NCI-H2107 (cell line): ENCODE results near the gene CDT1.
"Not testable (repeated sequence)": the region's sequence is repeated elsewhere in the genome, so short reads cannot be mapped to it uniquely, and the experiment has no call there.

Experiments used
- DNase-seq: peaks from one replicate; lab custom pipeline; 2025; lab: John Stamatoyannopoulos, UW

CDT1 gene

DNA sequence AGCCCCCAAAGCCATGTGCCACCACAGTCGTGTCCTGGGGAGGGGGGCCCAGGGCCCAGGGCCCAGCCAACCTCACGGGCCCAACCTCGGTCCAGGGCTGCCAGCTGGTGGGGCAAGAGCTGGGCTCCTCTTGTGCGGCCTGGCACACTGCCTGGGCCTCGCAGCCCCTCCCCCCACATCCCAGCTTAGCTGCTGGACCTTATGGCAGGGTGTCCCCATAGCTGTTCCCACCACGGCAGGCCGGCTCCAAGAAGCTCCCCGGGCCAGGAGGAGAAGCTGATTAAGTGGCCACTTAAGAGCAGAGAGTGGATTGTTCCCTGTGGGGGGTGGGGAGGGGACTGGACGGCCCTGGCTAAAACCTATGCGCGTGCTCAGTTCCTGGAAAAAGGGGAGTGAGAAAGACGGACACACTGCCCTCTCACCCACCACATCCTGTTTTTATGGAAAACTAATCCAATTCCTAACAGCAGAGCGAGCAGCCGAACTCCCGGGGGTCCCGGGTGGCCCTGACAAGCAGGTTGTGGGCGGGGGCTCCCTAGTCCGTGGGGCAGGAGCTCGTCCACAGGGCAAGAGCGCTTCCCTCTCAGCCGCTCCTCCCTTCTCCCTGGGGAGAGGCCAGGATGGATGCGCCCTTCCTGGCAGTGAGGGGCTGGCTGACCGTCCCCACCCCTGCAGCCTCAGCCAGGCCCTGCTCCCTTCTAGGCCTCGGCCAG lies 35.4 kb upstream of the CDT1 start:
- DNase-seq: no peak

DNA sequence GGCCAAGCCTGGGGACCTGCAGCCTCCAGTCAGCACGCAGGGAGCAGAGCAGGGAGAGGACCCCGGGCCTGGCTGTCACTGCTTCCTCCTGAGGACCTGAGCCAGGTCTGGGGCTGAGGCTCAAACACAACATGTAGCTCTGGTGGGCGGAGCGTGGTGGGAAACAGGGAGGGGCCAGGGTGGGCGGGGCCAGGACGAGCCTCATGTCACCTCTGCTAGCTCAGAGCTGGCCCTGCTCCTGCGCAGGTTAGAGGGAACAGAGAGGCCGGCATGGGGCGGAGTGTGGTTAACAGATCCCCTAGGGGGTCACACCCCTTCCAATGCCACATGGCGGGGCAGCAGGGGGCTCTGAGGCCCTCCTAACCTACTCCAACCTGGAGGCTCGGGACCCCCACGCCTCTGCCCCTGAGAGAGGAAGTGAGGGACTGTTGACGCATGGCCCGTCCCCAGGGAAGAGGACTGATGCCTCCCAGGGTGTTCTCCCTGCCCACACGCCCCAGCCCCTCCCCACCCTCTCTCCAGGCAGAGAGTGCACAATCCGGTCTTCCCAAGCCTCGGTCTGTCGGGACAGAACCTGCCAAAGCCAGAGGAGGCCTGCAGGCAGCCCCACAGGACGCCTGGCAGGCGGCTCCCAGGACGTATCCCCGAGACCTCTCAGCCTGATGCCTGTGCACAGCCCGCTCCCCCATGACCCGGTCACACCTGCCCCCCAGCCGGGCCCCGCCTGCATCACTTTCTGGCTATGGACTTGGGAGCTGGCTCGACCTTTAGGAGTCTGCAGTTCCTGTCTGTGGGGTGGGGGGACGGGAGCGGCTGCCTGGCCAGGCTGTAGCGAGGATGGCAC lies 33.8 kb upstream of the CDT1 start:
- DNase-seq: no peak

DNA sequence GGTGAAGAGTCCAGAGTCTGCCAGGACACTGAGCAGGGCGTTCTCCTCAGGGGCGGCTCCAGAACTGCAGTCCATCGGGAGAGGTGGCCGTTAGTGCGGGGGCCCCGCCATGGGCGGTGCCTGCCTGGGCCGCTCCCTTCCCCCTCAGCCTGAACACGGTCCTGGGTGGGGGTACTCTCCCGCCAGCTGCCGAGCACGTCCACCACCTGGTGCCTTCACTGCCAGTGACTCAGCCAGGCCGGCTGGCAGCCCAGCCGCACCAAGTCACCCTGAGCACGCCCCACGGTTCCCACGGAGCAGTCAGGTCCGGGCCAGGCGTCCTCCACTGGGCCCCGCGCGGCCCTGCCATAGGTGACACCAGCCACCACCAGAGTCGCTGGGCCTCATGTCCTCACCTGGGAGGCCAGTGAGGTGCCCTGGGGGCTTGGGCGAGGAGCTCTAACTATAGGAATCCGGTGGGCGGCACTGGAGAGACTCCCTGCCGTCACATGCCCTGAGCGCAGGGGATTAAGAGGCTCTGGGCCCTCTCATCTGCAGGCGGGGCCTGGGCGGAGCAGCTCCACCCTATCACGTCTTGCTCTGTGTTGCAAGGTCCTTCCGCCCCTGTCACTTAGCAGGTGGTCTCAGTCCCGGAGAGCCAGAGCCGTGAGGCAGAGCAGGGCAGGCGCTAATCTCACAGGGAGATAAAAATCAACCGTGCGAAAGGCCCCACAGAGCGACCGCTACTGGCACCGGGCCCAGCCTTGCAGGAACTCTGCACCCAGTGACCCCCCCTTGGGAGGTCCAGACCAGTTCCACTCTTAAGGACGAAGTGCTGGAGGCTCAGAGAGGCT lies 32.9 kb upstream of the CDT1 start:
- DNase-seq: no peak

DNA sequence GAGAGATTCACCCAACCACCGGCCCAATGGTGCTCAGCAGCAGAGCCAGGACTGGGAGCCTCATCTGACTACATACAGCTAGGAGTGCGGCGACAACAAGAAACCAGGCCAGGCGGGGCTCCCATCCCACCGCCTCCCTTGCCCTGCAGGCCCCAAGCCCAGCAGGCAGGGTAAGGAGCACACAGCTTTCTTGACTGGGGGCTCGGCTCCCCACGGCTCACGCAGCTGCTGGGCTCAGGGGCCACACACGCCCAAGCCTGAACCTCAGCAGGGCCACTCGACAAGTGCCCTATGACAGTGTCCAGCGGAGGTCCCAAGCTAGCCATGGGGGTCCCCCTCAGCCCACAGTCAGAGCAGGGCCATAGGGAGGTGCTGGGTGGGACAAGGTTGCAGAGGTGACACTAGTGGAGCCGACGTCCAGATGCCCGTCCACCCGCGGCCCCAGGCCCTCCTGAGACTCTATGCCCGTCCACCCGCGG lies 32.3 kb upstream of the CDT1 start:
- DNase-seq: no peak

DNA sequence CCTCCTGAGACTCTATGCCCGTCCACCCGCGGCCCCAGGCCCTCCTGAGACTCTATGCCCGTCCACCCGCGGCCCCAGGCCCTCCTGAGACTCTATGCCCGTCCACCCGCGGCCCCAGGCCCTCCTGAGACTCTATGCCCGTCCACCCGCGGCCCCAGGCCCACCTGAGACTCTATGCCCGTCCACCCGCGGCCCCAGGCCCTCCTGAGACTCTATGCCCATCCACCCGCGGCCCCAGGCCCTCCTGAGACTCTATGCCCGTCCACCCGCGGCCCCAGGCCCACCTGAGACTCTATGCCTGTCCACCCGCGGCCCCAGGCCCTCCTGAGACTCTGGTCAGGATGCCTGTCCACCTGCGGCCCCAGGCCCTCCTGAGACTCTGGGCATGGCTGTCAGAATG lies 31.8 kb upstream of the CDT1 start:
- DNase-seq: not testable (repeated sequence)

DNA sequence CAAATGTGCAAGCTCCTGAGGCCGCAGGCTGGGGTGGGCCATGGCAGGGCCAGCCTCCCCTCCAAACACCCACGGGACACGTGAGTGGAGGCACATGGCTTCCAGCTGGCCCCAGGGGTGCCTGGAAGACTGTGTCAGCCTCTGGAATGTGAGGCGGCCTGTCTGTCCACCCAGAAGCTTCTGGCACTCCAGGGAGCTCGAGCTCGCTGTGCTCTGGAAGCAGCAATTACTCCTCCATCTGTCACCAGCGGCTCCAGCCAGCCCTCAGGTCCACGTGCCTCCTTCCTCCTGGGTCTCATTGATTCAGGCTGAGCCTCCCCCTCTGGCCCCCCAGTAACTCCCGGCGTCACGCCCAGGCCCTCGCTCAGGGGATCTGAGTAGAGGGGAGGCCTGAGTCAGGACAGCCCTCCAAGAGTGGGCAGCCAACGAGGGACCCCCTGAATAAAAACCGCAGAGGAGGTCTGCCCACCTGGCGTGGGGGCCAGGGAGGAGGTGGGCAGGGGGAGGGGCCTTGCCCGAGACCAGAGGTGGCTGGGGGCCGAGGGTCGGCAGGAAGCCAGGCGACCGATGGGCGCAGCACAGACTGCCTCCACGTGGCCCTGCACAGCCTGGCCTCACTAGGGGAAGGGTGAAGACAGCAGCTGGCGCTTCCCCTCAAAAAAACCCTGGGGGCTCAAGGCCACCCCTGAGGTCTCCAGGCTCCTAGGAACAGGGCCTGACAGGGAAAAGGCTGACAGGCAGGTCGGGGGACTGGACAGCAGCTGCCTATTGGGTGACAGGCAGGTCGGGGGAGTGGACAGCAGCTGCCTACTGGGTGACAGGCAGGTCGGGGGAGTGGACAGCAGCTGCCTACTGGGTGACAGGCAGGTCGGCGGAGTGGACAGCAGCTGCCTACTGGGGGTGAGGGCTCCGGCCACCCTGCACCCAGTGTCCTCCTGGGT lies 30.4 kb upstream of the CDT1 start:
- DNase-seq: no peak

DNA sequence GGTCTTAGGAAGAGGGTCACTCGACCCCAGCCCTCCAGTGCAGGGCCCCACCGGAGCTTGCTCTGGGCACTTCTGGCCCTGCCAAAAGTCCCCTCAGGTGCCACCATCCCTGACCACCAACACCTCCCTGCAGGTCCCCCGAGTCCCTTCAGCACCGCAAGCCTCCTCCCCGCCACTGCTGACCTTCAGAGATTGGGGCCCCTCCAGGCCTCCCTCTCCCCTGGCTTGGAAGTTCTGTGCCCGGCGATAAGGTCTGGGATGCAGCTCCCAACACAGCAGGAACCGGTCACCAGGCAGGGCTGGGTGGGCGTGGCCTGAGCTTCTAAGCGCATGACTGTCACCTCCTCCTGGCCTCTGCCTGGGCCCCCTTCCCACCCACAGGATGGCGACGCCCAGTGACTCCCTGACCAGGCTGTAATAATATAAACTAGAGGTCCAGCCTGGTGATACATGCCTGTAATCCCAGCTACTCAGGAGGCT lies 29.7 kb upstream of the CDT1 start:
- DNase-seq: no peak

DNA sequence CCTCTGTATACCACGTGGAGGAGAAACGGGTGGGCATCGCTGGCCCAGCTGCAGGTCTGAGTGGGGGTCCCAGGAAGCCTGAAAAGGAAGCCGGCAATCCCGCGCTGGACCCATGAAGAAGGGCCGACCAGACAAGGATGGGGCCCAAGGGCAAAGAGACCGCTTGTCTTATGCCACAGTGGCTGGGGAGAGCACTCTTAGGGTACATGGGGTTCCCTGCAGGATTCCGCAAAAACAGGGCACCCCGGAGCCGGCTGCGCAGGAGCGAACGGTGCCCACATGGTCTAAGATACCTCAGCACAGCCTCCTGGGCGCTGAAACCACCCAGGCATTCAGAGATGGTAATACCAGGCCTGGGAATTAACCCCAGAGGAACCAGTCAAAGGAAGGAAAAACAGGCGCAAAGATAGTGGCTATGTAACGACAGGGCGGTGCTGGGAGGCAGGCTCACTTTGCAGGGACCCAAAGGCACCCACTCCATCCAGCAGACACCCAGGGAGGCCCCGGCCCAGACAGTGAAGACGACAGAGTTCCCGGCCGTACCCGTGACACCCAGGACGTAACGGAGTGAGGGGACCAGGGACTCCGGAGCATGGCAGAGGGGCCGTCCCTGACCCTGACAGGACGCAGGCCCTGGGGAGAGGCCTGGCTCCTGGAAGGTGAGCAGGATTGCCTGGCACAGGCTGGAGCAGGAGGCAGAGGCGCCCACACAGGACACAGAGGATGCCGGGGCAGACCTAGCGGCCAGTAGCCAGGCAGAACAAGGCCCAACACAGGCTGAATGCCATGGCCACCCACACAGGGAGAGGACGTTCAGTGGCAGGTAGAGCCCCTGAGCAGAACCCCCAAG lies 28.8 kb upstream of the CDT1 start:
- no peak for DNase-seq

DNA sequence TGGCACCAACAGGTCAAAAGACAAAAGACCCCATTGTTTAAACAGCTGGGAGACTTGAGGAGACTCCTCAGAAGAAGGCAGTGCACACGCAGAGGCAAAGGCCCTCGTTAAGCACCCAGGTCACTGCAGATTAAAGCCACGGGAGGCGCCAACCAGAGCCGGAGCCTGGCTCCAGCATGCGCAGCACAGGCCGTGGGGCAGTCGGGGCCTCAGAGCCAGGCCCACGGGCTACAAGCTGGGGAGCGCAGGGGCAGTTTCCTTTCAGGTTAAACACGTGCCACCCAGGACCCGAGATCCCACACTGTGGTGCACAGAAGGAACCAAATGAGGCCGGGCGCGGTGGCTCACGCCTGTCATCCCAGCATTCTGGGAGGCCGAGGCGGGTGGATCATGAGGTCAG lies 27.8 kb upstream of the CDT1 start:
- no peak for DNase-seq

DNA sequence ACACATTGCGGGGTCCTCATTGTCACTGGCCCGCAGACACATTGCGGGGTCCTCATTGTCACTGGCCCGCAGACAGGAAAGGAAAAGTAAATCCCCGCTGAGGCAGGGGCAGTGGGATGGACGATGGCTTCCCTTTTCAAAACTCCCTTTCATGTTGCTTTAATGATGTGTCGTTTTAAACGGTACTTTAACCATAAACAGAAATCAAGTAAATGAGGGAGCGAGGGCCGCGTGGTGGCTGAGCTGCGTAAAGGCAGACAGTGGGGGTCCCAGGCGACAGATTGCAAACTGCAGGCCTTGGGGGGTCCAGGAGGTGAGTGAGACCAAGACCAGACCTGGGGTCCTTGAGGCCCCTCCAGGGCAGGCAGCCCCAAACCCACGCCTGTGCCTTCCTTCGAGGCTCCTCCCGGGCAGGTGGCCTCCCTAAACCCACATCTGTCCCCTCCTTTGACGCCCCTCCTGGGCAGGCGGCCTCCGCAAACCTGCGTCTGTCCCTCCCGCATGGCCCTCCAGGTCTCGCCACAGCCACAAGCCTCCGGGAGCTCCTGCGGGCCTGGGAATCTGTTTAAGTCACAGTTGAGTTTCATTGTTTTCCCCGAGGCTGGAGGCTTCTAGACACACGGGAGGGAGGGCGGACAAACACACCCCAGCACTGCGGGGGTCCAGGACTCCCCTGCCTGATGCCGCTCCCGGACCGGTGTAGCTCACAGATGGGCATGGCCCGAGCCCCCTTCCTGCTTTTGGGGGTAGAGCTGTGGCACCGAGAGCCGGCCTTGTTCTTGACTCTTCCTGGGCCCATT lies 25.9 kb upstream of the CDT1 start:
- DNase-seq: no peak

DNA sequence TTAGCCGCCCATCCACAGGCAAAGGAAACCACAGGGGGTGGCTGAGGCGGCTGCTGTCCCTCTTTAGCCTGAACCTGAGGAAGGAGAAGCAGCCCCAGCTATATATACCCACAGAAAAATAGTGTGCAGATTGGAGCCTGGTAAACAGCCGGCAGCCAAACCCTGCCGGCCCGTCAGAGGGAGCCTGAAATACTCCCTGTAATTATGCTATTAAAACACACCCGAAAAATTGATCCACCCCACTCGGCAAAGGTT lies 25.4 kb upstream of the CDT1 start:
- DNase-seq: no peak

DNA sequence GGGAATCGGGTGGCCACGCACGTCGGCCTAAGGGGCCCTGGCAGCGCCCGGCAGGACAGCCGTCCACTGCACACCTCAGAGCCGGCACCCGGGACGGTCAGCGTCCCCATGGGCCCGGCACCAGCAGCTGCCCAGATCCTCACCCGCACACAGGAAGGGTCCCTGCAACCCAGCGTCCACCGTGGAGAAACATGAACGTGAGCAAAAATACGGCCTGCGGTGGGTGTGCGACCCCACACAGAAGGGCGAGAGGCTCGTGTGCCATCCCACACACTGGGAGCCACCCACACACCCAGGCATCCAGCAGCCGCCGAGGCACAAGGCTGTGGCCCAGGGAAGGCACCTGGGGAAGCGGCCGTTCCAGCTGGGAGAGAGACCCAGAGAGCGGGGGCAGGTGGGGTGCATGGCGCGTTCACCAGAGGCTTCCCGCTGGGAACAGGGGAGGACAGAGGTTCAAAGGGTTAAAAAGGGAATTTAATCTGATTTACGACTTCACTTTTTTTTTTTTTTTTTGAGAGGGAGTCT lies 25.0 kb upstream of the CDT1 start:
- DNase-seq: no peak

DNA sequence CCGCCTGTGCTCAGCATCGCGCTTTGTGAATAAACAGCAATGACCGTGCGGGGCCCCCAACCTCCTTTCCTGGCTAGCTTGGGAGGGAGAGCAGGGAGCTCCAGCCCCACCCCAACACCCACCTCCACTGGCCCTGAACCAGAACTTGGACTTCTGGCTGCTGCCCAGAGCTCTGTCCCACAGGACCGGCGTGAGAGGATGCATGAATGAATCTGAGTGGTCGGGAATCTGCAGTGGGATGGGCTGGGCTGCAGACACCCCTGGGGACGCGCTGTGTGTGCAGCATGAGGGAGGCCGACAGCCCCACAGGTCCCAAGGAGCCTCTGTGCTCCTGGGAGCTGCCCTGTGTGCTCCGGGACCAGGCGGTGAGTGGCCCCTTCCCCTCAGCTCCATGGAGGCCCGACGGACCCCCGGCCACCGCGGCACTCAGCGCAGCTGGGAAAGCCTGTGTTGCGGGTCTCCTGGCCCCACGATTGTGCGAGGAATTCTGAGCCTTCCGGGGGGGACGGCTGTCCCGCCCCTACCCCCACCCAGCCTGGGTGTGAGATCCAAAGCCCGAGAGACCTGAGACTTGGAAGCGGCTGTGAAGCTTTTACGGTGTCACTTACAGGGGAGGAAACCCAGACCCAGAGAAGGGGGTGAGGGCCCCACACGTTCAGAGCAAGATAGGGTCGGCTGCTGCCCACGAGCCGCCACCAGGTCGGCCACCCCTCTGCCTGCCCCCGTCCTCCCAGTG lies 24.0 kb upstream of the CDT1 start:
- DNase-seq: no peak

DNA sequence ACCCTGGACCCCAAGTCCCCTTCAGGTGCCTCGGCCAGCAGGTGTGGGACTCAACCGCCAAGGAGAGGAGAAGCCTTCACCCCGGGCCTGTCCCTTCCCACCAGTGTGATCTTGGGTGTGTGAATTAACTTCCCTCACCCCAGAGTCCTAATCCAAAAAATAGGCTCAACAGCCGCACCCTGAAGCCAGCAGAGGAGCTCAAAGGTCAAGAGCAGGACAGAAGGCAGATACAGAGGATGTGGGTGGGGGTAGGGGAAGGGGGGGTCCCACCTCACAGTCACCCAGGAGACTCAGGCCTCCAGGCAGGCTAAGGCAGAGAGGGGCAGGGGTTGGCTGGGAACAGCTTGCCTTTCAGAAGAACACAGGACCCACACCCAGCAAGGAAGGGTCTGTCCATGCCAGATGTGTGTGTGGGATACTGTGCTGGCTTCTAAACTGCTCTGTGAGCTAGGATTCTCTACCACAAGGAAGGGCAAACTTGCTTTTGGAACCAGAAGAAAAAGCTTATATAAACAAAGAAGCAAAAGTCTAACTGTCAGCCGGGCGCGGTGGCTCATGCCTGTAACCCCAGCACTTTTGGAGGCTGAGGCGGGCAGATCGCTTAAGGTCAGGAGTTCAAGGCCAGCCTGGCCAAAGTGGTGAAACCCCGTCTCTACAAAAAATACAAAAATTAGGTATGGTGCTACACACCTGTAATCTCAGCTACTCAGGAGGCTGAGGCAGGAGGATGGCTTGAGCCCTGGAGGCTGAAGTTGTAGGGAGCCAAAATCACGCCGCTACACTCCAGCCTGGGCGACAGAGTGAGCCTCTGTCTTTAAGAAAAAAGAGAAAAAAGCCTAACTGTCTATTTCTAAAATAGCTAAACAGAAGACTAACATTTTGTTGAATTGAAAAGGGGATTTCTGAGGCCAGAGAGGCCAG lies 23.2 kb upstream of the CDT1 start:
- DNase-seq: no peak

DNA sequence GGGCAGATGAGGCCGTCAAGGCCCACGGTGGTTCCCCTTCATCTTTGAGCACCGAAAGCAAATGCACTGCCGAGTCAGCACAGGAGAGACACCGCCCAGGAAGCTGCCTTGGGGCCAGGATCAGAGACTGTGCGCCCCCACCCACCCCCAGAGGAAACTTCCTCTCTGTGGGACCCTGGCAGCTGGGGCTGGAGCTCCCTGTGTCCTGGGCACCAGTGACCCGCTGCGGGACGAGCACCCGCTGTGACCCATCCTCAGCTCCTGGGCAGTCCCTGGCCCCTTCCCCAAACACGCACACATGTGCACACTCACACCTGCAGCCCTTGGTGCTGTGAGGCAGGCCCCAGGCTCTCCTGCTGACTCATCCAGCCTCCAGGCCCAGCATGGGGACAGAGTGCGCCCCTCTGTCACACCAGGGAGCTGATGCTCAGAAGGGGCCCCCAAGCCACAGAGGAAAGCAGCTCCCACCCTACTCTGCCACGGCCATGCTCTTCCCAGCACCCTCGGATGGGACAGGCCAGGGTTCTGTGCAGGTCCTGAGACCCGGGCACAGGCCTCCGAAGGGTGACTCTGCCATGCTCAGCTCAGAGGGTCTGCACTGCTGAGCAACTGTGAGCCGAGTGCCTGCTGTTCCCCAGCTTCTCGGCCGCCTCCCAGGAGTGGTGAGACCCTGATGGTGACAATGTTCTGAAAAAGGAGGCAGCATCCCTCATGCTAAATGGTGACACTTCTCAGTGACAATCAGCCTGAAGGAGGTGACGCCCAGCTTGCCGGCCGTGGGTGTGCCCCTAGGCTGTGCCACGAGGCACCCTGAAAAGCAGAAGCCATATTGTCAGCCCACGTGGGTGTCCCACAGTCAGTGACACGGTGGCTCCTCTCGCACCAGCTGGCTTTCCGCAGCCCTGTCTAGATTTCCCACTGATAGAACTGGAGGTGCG lies 22.2 kb upstream of the CDT1 start:
- DNase-seq: no peak
